Myocyte (in vitro differentiated cells): Measurements from ENCODE around the gene TCERG1L. TPM values are rescaled to one million over a fixed set of nuclear protein-coding genes. Genes with fewer than 3 reads are reported as not detected.
"Not testable (repeated sequence)": the region's sequence is repeated elsewhere in the genome, so short reads cannot be mapped to it uniquely, and the experiment has no call there.

Experiments used
- DNase-seq: peaks from one replicate; pipeline ENCODE4 v3.0.0-alpha.2; 2012; ENCODE audit warnings: low read depth
- total RNA-seq: library from RNA; depleted of rRNA; stranded (reverse); fragments of >200 nt; gene quantifications from 2 replicates; pipeline ENCODE4 v1.2.3, GENCODE V29; 2014

TCERG1L gene
- total RNA-seq, 1 donor from 2014 or later: not detected

GRCh38 chr10:131168238-131168875 lies 143.2 kb downstream of the TCERG1L start:
- no peak for DNase-seq

- DNase-seq: no peak
Observed at GRCh38 chr10:131167036-131167860, 144.3 kb downstream of the TCERG1L start.

GRCh38 chr10:131166486-131166885 lies 145.0 kb downstream of the TCERG1L start:
- DNase-seq: no peak

- no peak for DNase-seq
Observed at GRCh38 chr10:131165092-131165491, 146.4 kb downstream of the TCERG1L start.

- DNase-seq: no peak
Observed at GRCh38 chr10:131162866-131163843, 148.4 kb downstream of the TCERG1L start.

GRCh38 chr10:131162211-131162610 lies 149.3 kb downstream of the TCERG1L start:
- no peak for DNase-seq

GRCh38 chr10:131161087-131161486 lies 150.4 kb downstream of the TCERG1L start:
- no peak for DNase-seq

- DNase-seq: no peak
Observed at GRCh38 chr10:131160219-131160875, 151.2 kb downstream of the TCERG1L start.

GRCh38 chr10:131159771-131160170 lies 151.8 kb downstream of the TCERG1L start:
- DNase-seq: no peak

- no peak for DNase-seq
Observed at GRCh38 chr10:131158695-131159094, 152.8 kb downstream of the TCERG1L start.

GRCh38 chr10:131157899-131158298 lies 153.6 kb downstream of the TCERG1L start:
- DNase-seq: no peak

GRCh38 chr10:131155876-131156230 lies 155.7 kb downstream of the TCERG1L start:
- DNase-seq: no peak

- no peak for DNase-seq
Observed at GRCh38 chr10:131155218-131155875, 156.2 kb downstream of the TCERG1L start.

GRCh38 chr10:131154306-131155025 lies 157.1 kb downstream of the TCERG1L start:
- DNase-seq: no peak

- DNase-seq: not testable (repeated sequence)
Observed at GRCh38 chr10:131152456-131152855, 159.1 kb downstream of the TCERG1L start.

- no peak for DNase-seq
Observed at GRCh38 chr10:131150126-131150525, 161.4 kb downstream of the TCERG1L start.

- DNase-seq: no peak
Observed at GRCh38 chr10:131149586-131149985, 161.9 kb downstream of the TCERG1L start.

- no peak for DNase-seq
Observed at GRCh38 chr10:131149111-131149510, 162.4 kb downstream of the TCERG1L start.

GRCh38 chr10:131148270-131148669 lies 163.3 kb downstream of the TCERG1L start:
- no peak for DNase-seq
